IPS-20b (cell line): ENCODE measurements around the gene PRKCA.

Experiments
- H3K27ac ChIP-seq: one replicate; pipeline ENCODE4 v1.5.1; 2013; ENCODE audit warnings: low read length
- H3K27me3 ChIP-seq: 2 replicates; pipeline ENCODE4 v1.6.1; 2013; ENCODE audit warnings: mild to moderate bottlenecking, low read length, inconsistent platforms; ENCODE audit not compliant: insufficient read depth
- H3K36me3 ChIP-seq: 2 replicates; pipeline ENCODE4 v1.6.1; 2013; ENCODE audit warnings: low read depth, mild to moderate bottlenecking, inconsistent platforms, low read length, moderate library complexity; ENCODE audit not compliant: insufficient read depth
- H3K4me1 ChIP-seq: 2 replicates; pipeline ENCODE4 v1.6.1; 2013; ENCODE audit warnings: mild to moderate bottlenecking, control low read depth, inconsistent platforms, low read length, moderate library complexity; ENCODE audit not compliant: insufficient read depth
- H3K4me3 ChIP-seq: 2 replicates; pipeline ENCODE4 v1.5.1; 2013; ENCODE audit warnings: mild to moderate bottlenecking, low read length, inconsistent platforms
- H3K9ac ChIP-seq: 2 replicates; pipeline ENCODE4 v1.6.1; 2013; ENCODE audit warnings: low read depth, mild to moderate bottlenecking, inconsistent platforms, low read length, moderate library complexity
- H3K9me3 ChIP-seq: 2 replicates; pipeline ENCODE4 v1.6.1; 2013; ENCODE audit warnings: mild to moderate bottlenecking, low read depth, low read length, inconsistent platforms; ENCODE audit not compliant: insufficient read depth

Gene PRKCA

DNA sequence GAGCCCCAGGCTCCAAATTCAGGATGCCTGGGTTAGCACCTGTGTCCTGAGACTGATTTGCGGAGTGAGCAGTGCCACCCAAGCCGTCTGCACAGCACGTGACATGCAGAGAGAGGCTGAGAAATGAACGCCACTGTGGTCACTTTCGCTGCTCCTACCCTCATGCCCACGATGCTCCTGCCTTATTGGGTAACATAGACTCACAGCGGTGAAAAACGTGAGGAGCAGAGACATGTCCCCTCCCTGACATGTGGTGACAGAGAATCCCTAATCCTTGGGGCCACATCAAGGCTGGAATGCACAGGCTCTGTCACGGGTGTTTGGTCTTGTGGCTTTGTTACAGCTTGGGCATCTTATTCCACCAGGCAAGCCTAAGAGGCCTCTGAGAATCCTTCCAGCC lies 480.4 kb downstream of the PRKCA start:
- Histone ChIP-seq H3K27me3 (no peaks in the 10 kb centered on the region), H3K9ac (no peak overlapping the region), H3K36me3 (no peaks in the 10 kb centered on the region; the same call in 1 of the 2 replicates), H3K4me3 (no peak overlapping the region), H3K27ac (no peak overlapping the region), H3K4me1 (peaks cover 16% of the 10 kb centered on the region; the same call in 1 of the 2 replicates), H3K9me3 (no peaks in the 10 kb centered on the region)

DNA sequence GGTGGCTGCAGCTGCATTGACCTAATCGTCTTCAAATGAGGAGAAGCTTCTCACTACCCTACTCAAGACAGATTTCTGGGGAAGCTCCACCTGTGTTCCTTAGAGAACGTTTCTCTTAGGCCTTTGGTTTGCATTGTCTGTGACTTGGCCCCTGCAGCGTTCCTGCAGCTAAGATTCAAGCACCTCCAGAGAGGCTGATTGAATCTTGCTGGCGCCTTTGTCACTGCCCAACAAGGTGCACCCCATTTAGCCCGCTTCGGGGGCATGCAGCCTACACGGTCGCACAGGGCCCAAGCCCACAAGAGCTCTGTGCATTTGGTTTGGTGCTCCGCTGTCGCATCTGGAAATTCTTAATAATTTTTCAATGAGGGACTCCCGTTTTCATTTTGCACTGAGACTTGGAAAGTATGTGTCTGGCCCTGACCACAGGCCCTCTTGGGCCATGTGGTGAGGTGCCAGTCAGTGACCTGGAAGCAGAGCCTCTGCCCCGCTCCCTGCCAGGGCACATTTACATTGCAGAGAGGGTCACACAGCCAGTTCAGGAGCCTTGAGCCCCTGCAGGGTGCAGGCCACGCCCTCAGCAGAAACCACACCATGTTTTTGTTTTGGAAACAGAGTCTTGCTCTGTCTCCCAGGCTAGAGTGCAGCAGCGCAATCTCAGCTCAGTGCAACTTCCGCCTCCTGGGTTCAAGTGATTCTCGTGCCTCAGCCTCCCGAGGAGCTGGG lies 481.4 kb downstream of the PRKCA start:
- Histone ChIP-seq H3K27me3 (no peaks in the 10 kb centered on the region), H3K9ac (no peak overlapping the region), H3K4me3 (no peak overlapping the region), H3K36me3 (no peaks in the 10 kb centered on the region; the same call in 1 of the 2 replicates), H3K4me1 (peaks cover 13% of the 10 kb centered on the region; the same call in 1 of the 2 replicates), H3K9me3 (no peaks in the 10 kb centered on the region), H3K27ac (no peak overlapping the region)

- H3K36me3 ChIP-seq, result no peaks in the 10 kb centered on the region; the same call in 1 of the 2 replicates
- no peak overlapping the region for H3K4me3 ChIP-seq
- no peak overlapping the region for H3K9ac ChIP-seq
- H3K4me1 ChIP-seq, result peaks cover 5% of the 10 kb centered on the region; the same call in 1 of the 2 replicates
- H3K27ac ChIP-seq, result no peak overlapping the region
- no peaks in the 10 kb centered on the region for H3K9me3 ChIP-seq
- no peaks in the 10 kb centered on the region for H3K27me3 ChIP-seq
Observed at GRCh38 chr17:66784621-66785364, 482.4 kb downstream of the PRKCA start.

DNA sequence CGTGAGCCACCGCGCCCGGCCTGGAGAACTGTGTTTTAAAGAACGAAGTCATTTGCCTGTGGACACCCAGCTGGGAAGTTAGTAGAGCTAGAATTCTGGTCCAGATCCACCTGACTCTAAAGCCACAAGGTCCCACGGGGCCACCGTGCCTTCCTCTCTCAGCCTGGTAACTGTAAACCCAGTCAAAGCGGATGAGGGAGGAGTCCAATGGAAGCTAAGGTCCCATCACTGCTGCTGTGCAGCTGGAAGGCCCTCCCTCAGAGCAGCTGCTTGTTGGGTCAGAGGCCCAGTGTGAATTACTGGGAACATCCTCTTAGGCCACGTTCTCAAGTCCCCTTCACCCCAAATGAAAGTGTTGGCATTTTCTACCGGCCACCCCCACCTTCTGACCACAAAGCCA lies 483.7 kb downstream of the PRKCA start:
- Histone ChIP-seq H3K9me3 (no peaks in the 10 kb centered on the region), H3K4me3 (no peak overlapping the region), H3K4me1 (peaks cover 5% of the 10 kb centered on the region; the same call in 1 of the 2 replicates), H3K36me3 (no peaks in the 10 kb centered on the region; the same call in 1 of the 2 replicates), H3K27ac (no peak overlapping the region), H3K9ac (no peak overlapping the region), H3K27me3 (no peaks in the 10 kb centered on the region)

- Histone ChIP-seq H3K9ac (no peak overlapping the region), H3K9me3 (no peaks in the 10 kb centered on the region), H3K27ac (no peak overlapping the region), H3K4me1 (peaks cover 5% of the 10 kb centered on the region; the same call in 1 of the 2 replicates), H3K27me3 (no peaks in the 10 kb centered on the region), H3K36me3 (no peaks in the 10 kb centered on the region; the same call in 1 of the 2 replicates), H3K4me3 (no peak overlapping the region)
Observed at GRCh38 chr17:66787914-66788313, 485.5 kb downstream of the PRKCA start.

GRCh38 chr17:66789093-66789492 lies 486.7 kb downstream of the PRKCA start:
- H3K36me3 ChIP-seq, result no peaks in the 10 kb centered on the region; the same call in 1 of the 2 replicates
- H3K9me3 ChIP-seq, result no peaks in the 10 kb centered on the region
- H3K4me3 ChIP-seq, result no peak overlapping the region
- no peak overlapping the region for H3K27ac ChIP-seq
- no peaks in the 10 kb centered on the region for H3K27me3 ChIP-seq
- peaks cover under 1% of the 10 kb centered on the region; the same call in 1 of the 2 replicates for H3K4me1 ChIP-seq
- H3K9ac ChIP-seq, result no peak overlapping the region

DNA sequence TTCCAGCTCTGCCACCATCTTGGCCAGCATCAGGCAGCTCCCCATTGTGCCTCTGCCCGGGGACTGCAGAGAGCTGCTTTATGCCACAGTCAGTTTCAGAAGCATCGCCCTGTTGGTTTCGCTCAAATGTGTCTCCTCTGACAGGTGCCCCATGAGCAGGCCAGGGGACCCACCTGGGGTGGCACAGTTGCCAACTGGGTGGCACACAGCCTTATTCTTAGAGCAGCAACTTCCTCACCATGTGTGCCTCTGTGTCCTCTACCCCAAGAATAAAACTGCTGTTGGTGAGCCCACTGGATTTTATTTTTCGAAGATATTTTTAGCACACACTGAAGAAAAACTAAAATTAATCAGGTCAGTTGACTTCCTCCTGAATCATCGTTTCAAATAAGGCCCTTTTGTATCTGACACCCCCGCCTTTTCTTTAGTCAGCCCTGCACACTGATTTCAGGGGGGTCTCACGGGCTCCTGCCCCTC lies 487.6 kb downstream of the PRKCA start:
- H3K4me3 ChIP-seq, result no peak overlapping the region
- H3K27me3 ChIP-seq, result no peaks in the 10 kb centered on the region
- no peaks in the 10 kb centered on the region; the same call in 1 of the 2 replicates for H3K36me3 ChIP-seq
- no peaks in the 10 kb centered on the region for H3K9me3 ChIP-seq
- H3K27ac ChIP-seq, result no peak overlapping the region
- no peaks in the 10 kb centered on the region for H3K4me1 ChIP-seq
- H3K9ac ChIP-seq, result no peak overlapping the region

DNA sequence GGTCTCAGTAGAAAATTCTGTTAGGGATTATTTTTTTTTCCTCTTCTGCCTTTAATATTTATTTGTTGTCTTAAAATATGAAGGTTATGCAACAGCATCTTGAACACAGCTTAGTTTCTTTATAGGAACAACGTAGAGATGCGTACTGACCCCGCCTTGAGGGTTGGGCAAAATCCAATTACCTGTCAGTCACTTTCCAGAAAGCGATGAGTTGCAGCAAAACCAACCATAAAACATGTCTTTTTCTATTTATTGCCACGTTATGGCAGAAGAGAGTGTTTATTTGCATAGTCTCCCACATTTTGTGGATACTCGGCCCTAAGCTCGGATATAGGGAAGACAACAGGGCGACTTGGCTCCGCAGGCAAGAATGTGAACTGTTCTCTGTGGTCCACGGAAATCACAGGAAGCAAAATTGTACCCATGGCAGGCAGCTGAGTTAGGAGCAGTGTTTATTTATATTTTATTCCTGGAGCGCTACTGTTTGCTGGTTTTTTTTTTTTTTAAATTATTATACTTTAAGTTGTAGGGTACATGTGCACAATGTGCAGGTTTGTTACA lies 488.2 kb downstream of the PRKCA start:
- H3K27ac ChIP-seq, result no peak overlapping the region
- H3K36me3 ChIP-seq, result no peaks in the 10 kb centered on the region; the same call in 1 of the 2 replicates
- H3K4me3 ChIP-seq, result no peak overlapping the region
- H3K9ac ChIP-seq, result no peak overlapping the region
- H3K9me3 ChIP-seq, result no peaks in the 10 kb centered on the region
- H3K27me3 ChIP-seq, result no peaks in the 10 kb centered on the region
- no peaks in the 10 kb centered on the region for H3K4me1 ChIP-seq

- no peaks in the 10 kb centered on the region; the same call in 1 of the 2 replicates for H3K36me3 ChIP-seq
- no peak overlapping the region for H3K27ac ChIP-seq
- no peak overlapping the region for H3K9ac ChIP-seq
- no peaks in the 10 kb centered on the region for H3K27me3 ChIP-seq
- H3K4me1 ChIP-seq, result no peaks in the 10 kb centered on the region
- H3K9me3 ChIP-seq, result no peaks in the 10 kb centered on the region
- H3K4me3 ChIP-seq, result no peak overlapping the region
Observed at GRCh38 chr17:66791347-66791746, 488.9 kb downstream of the PRKCA start.

- Histone ChIP-seq H3K4me1 (no peaks in the 10 kb centered on the region), H3K27me3 (no peaks in the 10 kb centered on the region), H3K27ac (no peak overlapping the region), H3K9me3 (no peaks in the 10 kb centered on the region), H3K36me3 (no peaks in the 10 kb centered on the region), H3K9ac (no peak overlapping the region), H3K4me3 (no peak overlapping the region)
Observed at GRCh38 chr17:66793814-66794213, 491.4 kb downstream of the PRKCA start.

- no peak overlapping the region for H3K27ac ChIP-seq
- H3K4me1 ChIP-seq, result no peaks in the 10 kb centered on the region
- H3K27me3 ChIP-seq, result no peaks in the 10 kb centered on the region
- H3K36me3 ChIP-seq, result no peaks in the 10 kb centered on the region
- no peak overlapping the region for H3K4me3 ChIP-seq
- H3K9ac ChIP-seq, result no peak overlapping the region
- no peaks in the 10 kb centered on the region for H3K9me3 ChIP-seq
Observed at GRCh38 chr17:66795486-66795885, 493.1 kb downstream of the PRKCA start.
